Heart left ventricle (tissue), 16 donors: ENCODE results near the gene MTHFR. TPM values are rescaled to one million over a fixed set of nuclear protein-coding genes. Genes with fewer than 3 reads are reported as not detected.

ENCODE experiments used
- ATAC-seq, 4 donors: fragments of 200-7000 bp; cut with Tn5 transposase; one replicate each; pipeline ENCODE4 v1.9.1; 2020 to 2022; ENCODE audit warnings: moderate library complexity in 4 of 4, mild to moderate bottlenecking in 3 of 4, moderate number of reproducible peaks in 1 of 4
- DNase-seq, 5 donors: peaks; one replicate each; pipeline ENCODE4 v3.0.0-alpha.2; 2020
- H3K27ac ChIP-seq, 12 donors: fragments of 200-600 bp; sonication (generic) in 4 of 12; one replicate each; pipeline versions ENCODE4 v1.5.0 to v1.8.0; 2016 to 2022; ENCODE audit warnings: mild to moderate bottlenecking in 2 of 12
- H3K27me3 ChIP-seq, 9 donors: fragments of 200-600 bp; sonication (generic) in 2 of 9; one replicate each; pipeline versions ENCODE4 v1.5.1 to v1.8.0; 2016 to 2022; ENCODE audit warnings: mild to moderate bottlenecking in 3 of 9
- H3K36me3 ChIP-seq, 9 donors: fragments of 200-600 bp; sonication (generic) in 2 of 9; one replicate each; pipeline versions ENCODE4 v1.5.0 to v1.8.0; 2018 to 2022; ENCODE audit warnings: mild to moderate bottlenecking in 2 of 9
- H3K4me1 ChIP-seq, 12 donors: fragments of 200-600 bp; sonication (generic) in 4 of 12; one replicate each; pipeline versions ENCODE4 v1.5.0 to v1.8.0; 2016 to 2022; ENCODE audit warnings: mild to moderate bottlenecking in 3 of 12
- H3K4me3 ChIP-seq, 12 donors: fragments of 200-600 bp; sonication (generic) in 4 of 12; one replicate each; pipeline versions ENCODE4 v1.5.0 to v1.8.0; 2017 to 2022; ENCODE audit warnings: mild to moderate bottlenecking in 9 of 12, moderate library complexity in 4 of 12
- H3K9me3 ChIP-seq, 12 donors: fragments of 200-600 bp; sonication (generic) in 4 of 12; one replicate each; pipeline versions ENCODE4 v1.5.0 to v1.8.0; 2016 to 2022; ENCODE audit warnings: mild to moderate bottlenecking in 1 of 12
- CTCF ChIP-seq, 12 donors: fragments of 200-600 bp; sonication (generic) in 4 of 12; IDR thresholded peaks; one replicate each; pipeline versions ENCODE4 v1.5.0 to v1.8.0; 2018 to 2022; ENCODE audit warnings: antibody characterized with exemption in 12 of 12, mild to moderate bottlenecking in 5 of 12
- POLR2A ChIP-seq, 2 donors: fragments of 450-650 bp; IDR thresholded peaks; one replicate each; pipeline ENCODE4 v1.6.1; 2017; ENCODE audit warnings: antibody characterized with exemption in 2 of 2, mild to moderate bottlenecking in 2 of 2, moderate library complexity in 2 of 2
- WGBS, 4 donors: extraction: QIAGEN DNeasy Blood & Tissue Kit in 2 of 4; methylation state at CpG; one replicate each; pipeline versions ENCODE4 v1.1.5 to v1.1.7; 2013 to 2018; 5-methylcytosine and 5-hydroxymethylcytosine counted together
- intact Hi-C, 10 donors: fragments of 100-400 bp; cut with DNase I; formaldehyde crosslinking; loops; one replicate each; pipeline versions ENCODE4 v1.11.1 to v1.14.2; 2022
- polyA plus RNA-seq, 2 donors: library from polyadenylated mRNA; stranded (reverse); fragments of 200-250 nt; gene quantifications; one replicate each; pipeline ENCODE4 v1.2.3, GENCODE V29; 2013
- total RNA-seq, 9 donors: library from RNA; depleted of rRNA in 2 of 9; stranded (reverse); fragments of >200 nt in 2 of 9; fragmentation: NEBNext Ultra II Directional in 3 of 9; extraction: Animal tissue kit (Norgen Biotek cat#: 25700) in 3 of 9; gene quantifications; one replicate each; pipeline versions ENCODE4 v1.1.0 to v1.2.4, GENCODE V29; 2016 to 2023
- donor health status: ischemic (EF 13 %, LVEDD 7.1; RV severe dilation, severe dysfunction).
- donor health status: healthy with polysubstance abuse.
- donor health status: DM: no; HTN: yes; CAD: no.
- donor health status: DM: no; HTN: no; CAD: no.
- donor health status: ischemic (EF 25% LVEDD 6.9; RV normal size, moderate dysfunction).
- donor health status: ischemic (EF 25% LVEDD 5.7; RV mildly dilated, moderate dysfunction).
- donor health status: healthy.
- donor health status: DM: yes; HTN: yes; CAD: no.
- donor health status: ischemic (EF 35%, LVEDD 5.7; RV mildly dilated, moderate dysfunction).
- donor health status: nonischemic (EF 11% LVEDD 7.7; RV severe dilation, severe dysfunction).
- donor health status: DM: yes; HTN: yes; CAD: no.
- donor health status: PGD.
- donor health status: ischemic (EF 29% LVEDD 5.4; RV normal size, mild dysfunction).
- donor health status: nonischemic (EF 23%, LVEDD 6.1; RV moderate dilation, normal function).

The MTHFR gene
- total and polyA plus RNA-seq, 11 donors: 21.9 to 61.2 (median 38.1) TPM

GRCh38 chr1:11784256-11784992 lies 21.3 kb downstream of the MTHFR start:
- DNase-seq (peak in 2 of 5 donors; percentile 24 to 26), ATAC-seq (peak in 2 of 4 donors; percentile 0 to 8)
- H3K27me3 ChIP-seq: no peaks in the 10 kb centered on the region
- H3K4me1 ChIP-seq: peaks cover 19 to 52% (median 50%) of the 10 kb centered on the region in 12 donors
- H3K36me3 ChIP-seq: peaks cover 0 to 4% (median 0%) of the 10 kb centered on the region in 9 donors
- TF ChIP-seq POLR2A (IDR thresholded peaks at IDR 0.05): no peak
- H3K4me3 ChIP-seq: peak overlapping the region in 9 of 12 donors; percentile 35 to 53 (median 43)
- 68 to 69% (median 69%) methylated on average over 9 to 21 of the region's 21 CpGs for WGBS, 4 donors
- no peaks in the 10 kb centered on the region for H3K9me3 ChIP-seq
- intact Hi-C loops: loop anchor here in 3 of 10 donors (2.0 to 10.0 kb wide), 3 partner anchors 18 to 50 kb away; partner anchors contain the start of gene AGTRAP (in 2 of the 3)
- H3K27ac ChIP-seq: peak overlapping the region in 11 of 12 donors; percentile 46 to 99 (median 71)

- no peaks in the 10 kb centered on the region for H3K36me3 ChIP-seq
- ATAC-seq (no peak), DNase-seq (no peak)
- 93 to 97% (median 94%) methylated on average over 6 of the region's 6 CpGs for WGBS, 4 donors
- H3K4me1 ChIP-seq: peaks cover 15 to 43% (median 41%) of the 10 kb centered on the region in 12 donors
- no peak overlapping the region for H3K4me3 ChIP-seq
- TF ChIP-seq POLR2A (IDR thresholded peaks at IDR 0.05): no peak
- no peak for TF ChIP-seq CTCF (IDR thresholded peaks at IDR 0.05)
- intact Hi-C loops: loop anchor here in 2 of 10 donors (5.0 to 10.0 kb wide), 2 partner anchors 46 to 49 kb away; partner anchors contain the start of gene AGTRAP (in 2 of the 2)
- no peaks in the 10 kb centered on the region for H3K9me3 ChIP-seq
- H3K27me3 ChIP-seq: no peaks in the 10 kb centered on the region
- no peak overlapping the region for H3K27ac ChIP-seq
These were observed 22.2 kb downstream of the MTHFR start for GRCh38 chr1:11783556-11783955.

GRCh38 chr1:11782127-11782708 lies 23.5 kb downstream of the MTHFR start:
- 80 to 89% (median 83%) methylated on average over 4 to 6 of the region's 6 CpGs for WGBS, 4 donors
- DNase-seq: no peak
- no peak overlapping the region for H3K27ac ChIP-seq
- H3K9me3 ChIP-seq: no peaks in the 10 kb centered on the region
- TF ChIP-seq CTCF (IDR thresholded peaks at IDR 0.05): no peak
- no peak for TF ChIP-seq POLR2A (IDR thresholded peaks at IDR 0.05)
- no peak overlapping the region for H3K4me3 ChIP-seq
- no peaks in the 10 kb centered on the region for H3K36me3 ChIP-seq
- no peaks in the 10 kb centered on the region for H3K27me3 ChIP-seq
- peaks cover 13 to 33% (median 28%) of the 10 kb centered on the region in 12 donors for H3K4me1 ChIP-seq
- intact Hi-C loops: loop anchor here in 2 of 10 donors (5.0 to 10.0 kb wide), 2 partner anchors 45 to 47 kb away; partner anchors contain the start of gene AGTRAP (in 2 of the 2)
- no peak for ATAC-seq

- no peak for DNase-seq
- TF ChIP-seq POLR2A (IDR thresholded peaks at IDR 0.05): no peak
- TF ChIP-seq CTCF (IDR thresholded peaks at IDR 0.05): no peak
- H3K36me3 ChIP-seq: no peaks in the 10 kb centered on the region
- ATAC-seq: no peak
- H3K27ac ChIP-seq: no peak overlapping the region
- 81 to 90% (median 85%) methylated on average over 12 of the region's 12 CpGs for WGBS, 4 donors
- H3K4me3 ChIP-seq: no peak overlapping the region
- H3K4me1 ChIP-seq: peaks cover 4 to 24% (median 18%) of the 10 kb centered on the region in 12 donors
- no peaks in the 10 kb centered on the region for H3K9me3 ChIP-seq
- no peaks in the 10 kb centered on the region for H3K27me3 ChIP-seq
- intact Hi-C loops: loop anchor here in 2 of 10 donors (5.0 to 10.0 kb wide), 2 partner anchors 44 to 46 kb away; partner anchors contain the start of gene AGTRAP (in 2 of the 2)
These were observed 24.5 kb downstream of the MTHFR start for GRCh38 chr1:11781297-11781696.
